ENCODE measurements around the gene TFEB.

DNA sequence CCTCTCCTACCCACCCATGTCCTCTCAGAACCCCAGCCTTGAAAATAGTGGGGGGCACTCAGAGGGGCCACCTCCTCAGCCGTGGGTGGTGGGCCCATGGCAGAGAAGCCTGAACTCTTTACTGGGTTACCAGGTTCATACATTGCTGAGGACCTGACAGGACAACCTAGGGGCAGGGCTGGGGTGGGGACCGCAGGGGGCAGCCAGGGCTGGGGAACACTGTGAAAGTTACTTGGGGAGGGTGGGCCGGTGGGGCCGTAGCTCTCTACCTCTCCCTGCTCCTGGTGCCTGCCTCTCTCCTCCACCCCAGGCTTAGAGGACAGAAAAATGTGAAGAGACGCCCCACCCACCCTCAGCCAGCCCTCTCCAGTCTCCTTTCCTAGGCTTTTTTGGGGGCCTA lies 81.7 kb downstream of the TFEB start:
- TF ChIP-seq CTCF (IDR thresholded peaks at IDR 0.05) (no peak), POLR2A (IDR thresholded peaks at IDR 0.05) (no peak)

Measured in Peyer's patch (tissue), 4 donors.